Suppressor macrophage treated with lipopolysaccharide for 4 hours (primary cell): ENCODE data around the gene PIGT.

Experiments
- DNase-seq: peaks from one replicate; pipeline ENCODE4 v3.0.0-alpha.2; 2020

Gene PIGT

DNA sequence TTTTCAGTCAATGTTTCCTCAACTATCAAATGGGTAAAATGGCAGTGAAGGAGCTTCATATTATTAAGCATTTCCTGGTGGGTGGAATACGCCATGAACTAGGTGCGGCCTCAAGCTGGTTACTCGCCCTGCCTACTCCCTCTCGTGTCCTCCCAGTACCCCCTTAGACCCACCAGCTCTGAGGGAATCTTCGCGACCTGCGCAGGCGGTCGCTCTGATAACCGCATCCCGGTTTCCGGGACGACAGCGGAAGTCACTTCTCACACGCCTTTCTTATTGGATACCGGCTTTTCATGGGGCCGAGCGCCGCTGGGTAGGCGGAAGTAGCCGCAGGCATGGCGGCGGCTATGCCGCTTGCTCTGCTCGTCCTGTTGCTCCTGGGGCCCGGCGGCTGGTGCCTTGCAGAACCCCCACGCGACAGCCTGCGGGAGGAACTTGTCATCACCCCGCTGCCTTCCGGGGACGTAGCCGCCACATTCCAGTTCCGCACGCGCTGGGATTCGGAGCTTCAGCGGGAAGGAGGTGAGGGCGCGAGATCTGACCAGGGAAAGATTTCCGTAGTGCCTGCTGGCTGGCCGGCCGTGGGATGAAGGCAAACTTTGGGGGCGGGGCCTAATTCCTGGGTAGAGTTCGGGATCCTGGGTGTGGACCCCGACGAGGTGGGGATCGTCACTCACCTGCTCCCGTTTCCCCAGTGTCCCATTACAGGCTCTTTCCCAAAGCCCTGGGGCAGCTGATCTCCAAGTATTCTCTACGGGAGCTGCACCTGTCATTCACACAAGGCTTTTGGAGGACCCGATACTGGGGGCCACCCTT, at the start of gene PIGT:
TSS of gene PIGT (plus strand) at position 320 of the 816 bp plus-strand sequence. CDS start at position 336, 16 bp downstream.
- peak; percentile 91 for DNase-seq

DNA sequence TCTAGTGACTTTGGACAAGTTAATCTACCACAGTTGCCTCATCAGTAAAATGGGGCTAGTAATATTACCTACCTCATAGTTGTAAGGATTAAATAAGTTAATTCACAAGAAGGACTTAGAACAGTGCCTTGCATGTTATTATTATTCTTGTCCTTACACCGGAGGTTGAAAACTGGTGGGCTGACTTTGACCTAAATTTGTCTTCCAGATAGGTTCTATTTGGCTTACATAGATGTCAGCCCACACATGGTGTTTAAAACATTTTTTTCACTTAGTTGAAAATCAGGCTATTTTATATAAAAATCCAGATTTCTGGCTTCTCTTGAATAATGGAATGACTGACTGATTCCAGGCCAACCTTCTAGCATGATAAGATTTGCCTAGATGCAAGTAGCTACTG, 49.7 kb upstream of the PIGT start:
- no peak for DNase-seq

- DNase-seq, result no peak
These were observed 49.3 kb upstream of the PIGT start for GRCh38 chr20:45366631-45367030.

- no peak for DNase-seq
These were observed 48.8 kb upstream of the PIGT start for GRCh38 chr20:45367126-45367525.

DNA sequence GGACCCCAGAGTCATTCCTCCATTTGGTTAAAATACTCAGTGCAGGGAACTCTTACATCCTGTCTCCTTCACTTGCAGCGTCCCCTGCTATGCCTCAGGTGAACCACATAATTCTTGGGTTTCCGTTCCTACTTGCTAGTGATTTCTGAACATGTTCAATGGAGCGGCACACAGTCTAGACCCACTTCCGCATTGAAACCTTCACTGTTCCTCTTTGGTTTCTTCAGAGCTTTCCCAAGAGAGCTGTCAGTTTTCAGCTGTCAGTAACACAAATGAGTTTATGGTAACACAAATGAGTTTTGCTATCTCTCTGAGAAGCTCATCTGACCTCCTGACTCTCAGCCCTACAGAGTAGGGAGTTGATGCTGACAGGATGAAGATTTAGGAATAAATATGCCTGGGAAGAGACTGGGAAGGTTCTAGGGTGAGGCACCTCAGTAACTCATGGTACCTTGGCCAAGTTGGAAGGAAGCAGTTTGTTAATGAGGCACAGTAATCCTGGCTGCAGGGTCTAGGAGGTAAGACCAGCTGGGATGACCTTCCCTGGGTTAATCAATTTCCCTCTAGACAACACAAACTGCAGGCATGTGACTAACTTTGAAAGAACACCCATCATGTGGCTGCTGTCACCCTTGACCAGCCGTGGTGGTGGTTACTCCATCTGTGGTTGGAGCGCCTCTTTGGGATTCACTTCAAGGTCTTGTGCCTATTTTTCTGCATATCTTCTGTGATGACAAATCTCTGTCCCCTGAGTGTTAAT, 47.5 kb upstream of the PIGT start:
- peak; percentile 81 for DNase-seq

GRCh38 chr20:45370571-45371160, 45.3 kb upstream of the PIGT start:
- no peak for DNase-seq

- DNase-seq, result no peak
These were observed 43.7 kb upstream of the PIGT start for GRCh38 chr20:45372241-45372640.

DNA sequence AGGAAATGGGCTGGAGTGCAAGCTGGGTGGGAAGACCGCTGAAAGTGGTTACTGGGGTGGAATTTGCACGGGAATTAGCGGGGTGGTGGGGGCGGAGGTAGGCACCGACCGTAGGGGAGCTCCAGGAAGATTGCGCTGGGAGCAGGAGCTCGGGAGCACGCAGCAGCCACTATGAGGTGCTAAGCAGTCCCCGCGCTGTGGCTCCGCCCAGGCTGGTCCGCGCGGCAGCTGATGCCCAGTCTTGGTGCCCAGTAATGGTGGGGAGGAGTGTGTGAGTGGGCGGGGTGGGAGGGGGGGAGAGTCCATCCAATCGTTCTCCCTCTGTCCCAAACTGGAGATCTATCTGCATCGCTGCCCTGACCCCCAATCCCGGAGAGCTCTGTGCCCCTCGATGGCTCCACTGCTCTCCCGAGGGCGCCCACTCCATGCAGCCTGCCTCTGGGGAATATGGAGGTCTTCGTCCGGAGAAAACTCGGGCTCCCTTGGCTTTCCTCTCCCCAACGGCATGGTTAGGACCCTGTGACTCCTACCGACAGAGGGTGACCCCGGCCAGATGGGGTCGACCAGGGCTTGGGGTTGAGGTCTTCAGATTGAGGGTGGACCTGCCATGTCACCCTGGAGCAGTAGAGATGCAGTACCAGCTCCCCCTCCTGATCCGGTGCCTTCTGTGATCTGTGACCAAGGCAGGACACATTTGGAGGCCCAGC, 43.1 kb upstream of the PIGT start:
- DNase-seq, result no peak

DNA sequence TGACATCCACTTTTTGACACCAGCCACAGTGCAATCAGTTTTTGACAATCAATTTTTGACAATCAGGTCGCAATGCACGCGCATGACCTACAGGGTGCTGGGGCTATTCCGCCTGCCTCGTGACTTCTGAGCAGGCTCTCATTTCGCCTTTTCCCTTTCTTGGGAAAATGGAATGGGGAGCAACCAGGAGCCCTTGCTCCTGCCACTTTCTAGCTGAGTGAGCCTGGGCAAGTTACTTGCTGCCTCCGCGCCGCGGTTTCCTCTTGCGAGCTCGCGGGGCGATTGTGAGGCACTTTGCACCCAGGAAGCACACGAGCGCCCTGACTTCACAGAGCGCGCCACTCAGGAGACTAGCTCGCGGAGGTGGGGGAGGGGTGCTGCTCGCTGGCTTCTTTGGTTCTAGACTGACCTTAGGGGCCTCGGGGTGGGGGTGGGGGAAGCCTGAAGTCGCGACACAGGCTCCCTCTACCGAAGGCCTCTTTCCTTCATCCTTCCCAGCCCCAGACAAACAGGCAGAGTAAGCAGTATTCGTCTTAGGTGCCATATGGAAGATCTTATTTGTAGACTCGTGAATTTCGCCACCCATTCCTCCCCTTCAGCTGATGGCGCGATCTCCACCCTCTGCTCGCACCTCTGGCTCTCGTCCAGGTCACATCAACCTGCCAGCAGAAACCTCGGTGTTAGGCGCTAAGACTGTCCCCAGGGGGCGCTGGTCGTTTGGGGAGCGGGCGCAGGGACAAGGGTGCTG, 42.4 kb upstream of the PIGT start:
- peak; percentile 85 for DNase-seq

GRCh38 chr20:45374101-45374467, 41.9 kb upstream of the PIGT start:
- DNase-seq, result no peak

- DNase-seq, result no peak
These were observed 41.0 kb upstream of the PIGT start for GRCh38 chr20:45374966-45375365.

- no peak for DNase-seq
These were observed 38.7 kb upstream of the PIGT start for GRCh38 chr20:45377269-45377668.

GRCh38 chr20:45378191-45378590, 37.8 kb upstream of the PIGT start, which contains the start of gene TP53TG5:
Gene TP53TG5, minus strand, starts transcription at chr20:45378325. Its CDS starts 89 bp downstream, at chr20:45378236.
- no peak for DNase-seq

DNA sequence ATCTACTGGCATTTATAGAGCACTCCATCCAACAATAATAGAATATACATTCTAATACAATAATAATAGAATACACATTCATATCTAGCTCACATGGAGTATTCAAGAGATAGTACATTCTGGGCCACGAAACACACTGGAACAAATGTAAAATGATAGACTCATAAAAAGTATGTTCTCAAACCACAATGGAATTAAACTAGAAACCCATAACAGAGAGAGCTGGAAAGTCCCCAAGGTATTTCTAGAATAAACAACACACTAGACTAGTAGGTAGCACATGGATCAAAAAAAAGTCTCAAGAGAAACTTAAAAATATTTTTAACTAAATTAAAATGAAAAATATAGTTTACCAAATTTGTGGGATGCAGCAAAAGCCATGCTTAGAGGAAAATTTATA, 28.7 kb upstream of the PIGT start:
- DNase-seq, result no peak

- DNase-seq, result no peak
These were observed 25.0 kb upstream of the PIGT start for GRCh38 chr20:45390931-45391330.

GRCh38 chr20:45391559-45391958, 24.4 kb upstream of the PIGT start:
- DNase-seq, result no peak

DNA sequence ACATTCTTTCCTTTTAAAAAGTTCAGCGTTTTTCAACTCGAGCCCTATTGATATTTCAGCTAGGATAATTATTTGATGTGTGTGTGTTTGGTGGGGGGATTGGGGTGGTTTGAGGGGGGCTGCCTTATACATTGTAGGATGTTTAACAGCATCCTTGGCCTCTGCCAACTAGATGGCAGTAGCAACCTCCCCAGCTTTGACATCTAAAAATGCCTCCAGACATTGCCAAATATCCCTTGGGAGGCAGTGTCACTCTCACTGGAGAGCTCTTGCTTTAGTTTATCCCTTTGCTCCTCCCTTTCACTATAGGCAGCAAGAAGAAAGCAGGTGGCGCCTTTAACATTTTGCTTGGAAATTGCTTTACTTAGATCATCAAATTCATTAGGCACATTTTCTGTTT, 23.2 kb upstream of the PIGT start:
- DNase-seq, result no peak

- no peak for DNase-seq
These were observed 21.5 kb upstream of the PIGT start for GRCh38 chr20:45394221-45395113.

GRCh38 chr20:45395114-45395415, 20.9 kb upstream of the PIGT start:
- DNase-seq, result no peak

DNA sequence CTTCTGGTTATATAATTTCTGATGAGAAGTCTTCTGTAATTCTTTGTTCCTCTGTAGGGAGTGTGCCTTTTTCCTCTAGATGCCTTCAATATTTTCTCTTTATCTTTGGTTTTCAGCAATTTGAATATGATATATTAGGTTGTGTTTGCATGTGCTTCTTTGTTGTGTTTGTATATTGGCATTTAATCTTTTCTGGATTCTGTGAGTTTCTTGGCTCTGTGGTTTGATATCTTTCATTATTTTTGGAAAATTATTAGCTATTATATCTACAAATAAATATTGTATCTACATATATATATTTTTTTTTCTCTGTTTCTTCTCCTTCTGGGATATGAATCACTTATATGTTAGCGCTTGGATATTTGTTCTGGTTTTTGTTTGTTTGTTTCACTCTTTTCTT, 16.9 kb upstream of the PIGT start:
- no peak for DNase-seq

DNA sequence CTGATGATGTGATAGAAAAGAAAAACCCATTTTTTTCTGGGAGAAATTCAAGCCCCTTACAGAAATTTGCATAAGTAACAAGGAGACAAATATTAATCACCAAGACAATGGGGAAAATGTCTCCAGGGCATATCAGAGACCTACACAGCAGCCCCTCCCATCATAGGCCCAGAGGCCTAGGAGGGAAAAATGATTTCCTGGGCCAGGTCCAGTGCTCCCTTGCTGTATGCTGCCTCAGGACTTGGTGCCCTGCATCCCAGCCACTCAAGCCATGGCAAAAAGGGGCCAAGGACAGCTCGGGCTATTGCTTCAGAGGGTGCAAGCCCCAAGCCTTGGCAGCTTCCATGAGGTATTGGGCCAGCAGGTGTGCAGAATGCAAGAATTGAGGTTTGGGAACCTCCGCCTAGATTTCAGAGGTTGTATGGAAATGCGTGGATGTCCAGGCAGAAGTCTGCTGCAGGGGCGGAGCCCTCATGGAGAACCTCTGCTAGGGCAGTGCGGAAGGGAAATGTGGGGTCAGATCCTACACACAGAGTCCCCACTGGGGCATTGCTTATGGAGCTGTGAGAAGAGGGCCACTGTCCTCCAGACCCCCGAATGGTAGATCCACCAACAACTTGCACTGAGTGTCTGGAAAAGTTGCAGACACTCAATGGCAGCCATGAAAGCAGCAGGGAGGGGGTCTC, 15.5 kb upstream of the PIGT start:
- DNase-seq, result no peak
